GM18520 (cell line): ENCODE measurements around the gene HIPK3.
"Not testable (repeated sequence)": the region's sequence is repeated elsewhere in the genome, so short reads cannot be mapped to it uniquely, and the experiment has no call there.

Source experiments
- ATAC-seq: cut with Tn5 transposase; IDR thresholded peaks from one replicate; pipeline ENCODE4 v1.9.1; 2021; ENCODE audit not compliant: unreplicated experiment

Gene HIPK3

DNA sequence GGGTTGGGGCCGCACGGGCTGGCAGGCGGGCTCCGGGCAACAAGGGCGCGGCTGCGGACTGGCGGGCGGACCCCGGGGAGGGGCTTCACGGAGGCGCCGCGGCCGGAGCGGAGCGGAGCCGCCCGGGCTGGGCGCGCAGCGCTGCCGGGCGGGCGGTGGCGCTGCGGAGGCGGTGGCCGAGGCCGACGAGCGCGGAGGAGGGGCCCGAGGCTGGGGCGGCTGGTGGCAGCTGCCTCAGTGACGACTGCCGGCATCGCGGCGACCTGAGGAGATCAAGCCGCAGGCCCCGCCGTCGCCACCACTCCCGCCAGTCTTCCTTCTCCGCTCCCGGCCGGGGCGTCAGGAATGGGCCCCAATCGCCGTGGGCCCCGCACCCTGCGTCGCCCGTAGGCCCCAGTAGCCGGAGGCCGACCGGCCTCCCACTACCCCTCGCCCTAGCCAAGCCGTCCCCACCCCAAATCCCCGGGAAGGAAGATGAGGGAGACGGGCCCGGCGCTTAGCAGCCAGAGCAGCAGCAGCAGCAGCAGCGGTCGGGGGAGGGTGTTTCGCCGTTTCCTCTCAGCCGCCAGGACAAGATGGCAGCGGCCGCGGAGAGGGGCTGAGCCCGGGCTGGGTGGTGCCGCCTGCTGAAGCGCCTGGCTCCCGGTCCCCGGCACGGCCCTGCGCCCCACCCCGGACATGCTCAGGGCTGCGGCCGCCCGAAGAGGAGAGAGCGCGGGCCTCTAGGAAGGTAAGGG, at the start of gene HIPK3:
HIPK3 (plus strand) TSS at position 222 of the 737 bp plus-strand sequence.
- peak; percentile 82 for ATAC-seq

DNA sequence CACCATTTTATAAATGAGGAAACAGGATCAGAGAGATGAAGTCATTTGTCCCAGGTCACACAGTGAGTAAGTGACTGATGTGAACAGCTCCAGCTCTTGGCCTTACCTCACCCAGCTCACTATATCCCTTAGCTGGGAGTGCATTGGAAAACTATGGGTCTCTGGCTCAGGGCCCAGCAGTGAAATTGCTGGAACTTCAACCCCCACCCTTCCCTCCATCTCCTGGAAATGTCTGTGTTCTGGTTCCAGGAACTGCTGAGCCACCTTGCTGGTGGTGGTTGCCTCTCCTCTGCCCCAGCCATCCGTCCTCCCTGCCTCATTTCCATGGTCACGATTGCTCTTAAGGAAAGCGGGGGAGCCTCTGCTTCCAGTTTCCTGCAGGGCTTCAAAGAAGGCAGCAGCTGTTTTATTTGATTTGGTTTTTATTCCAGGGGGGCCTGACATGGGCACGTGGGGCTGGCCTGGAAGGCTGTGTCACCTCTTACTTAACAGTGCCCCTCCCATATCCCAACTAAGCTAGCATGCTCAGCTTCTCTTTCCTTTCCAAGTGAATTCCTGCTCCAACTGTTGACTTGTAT, 49.7 kb upstream of the HIPK3 start:
- ATAC-seq = no peak

DNA sequence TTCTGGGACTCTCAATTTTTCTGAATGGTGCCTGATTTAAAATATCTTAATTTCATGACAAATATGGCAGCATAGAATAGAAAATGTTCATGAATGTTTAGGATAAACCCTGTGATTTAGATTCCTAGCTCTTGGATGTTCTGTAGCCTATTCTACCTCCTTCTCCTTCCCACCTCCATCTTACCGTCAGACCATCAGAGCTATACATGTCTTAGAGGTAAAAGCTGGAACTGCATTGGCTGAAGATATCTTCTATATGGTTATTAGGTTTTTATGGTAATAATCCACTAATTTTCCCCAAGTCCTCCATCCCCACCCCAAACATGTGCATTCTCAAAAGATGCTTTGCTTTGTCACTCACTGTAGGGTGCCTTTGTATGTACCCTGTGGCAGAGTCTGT, 49.0 kb upstream of the HIPK3 start:
- no peak for ATAC-seq

DNA sequence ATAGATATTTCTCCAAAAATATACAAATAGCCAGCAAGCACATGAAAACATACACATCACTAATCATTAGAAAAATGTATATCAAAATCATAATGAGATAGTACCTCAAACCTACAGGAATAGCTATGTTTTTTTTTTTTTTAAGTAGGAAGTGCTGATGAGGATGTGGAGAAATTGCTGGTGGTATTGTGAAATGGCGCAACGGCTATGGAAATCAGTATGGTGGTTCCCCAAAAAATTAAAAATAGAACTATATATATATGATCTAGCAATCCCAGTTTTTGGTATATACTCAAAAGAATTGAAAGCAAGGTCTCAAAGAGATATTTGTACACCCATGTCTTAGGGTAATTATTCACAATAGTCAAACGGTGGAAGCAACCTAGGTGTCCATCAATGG, 46.0 kb upstream of the HIPK3 start:
- ATAC-seq = no peak

DNA sequence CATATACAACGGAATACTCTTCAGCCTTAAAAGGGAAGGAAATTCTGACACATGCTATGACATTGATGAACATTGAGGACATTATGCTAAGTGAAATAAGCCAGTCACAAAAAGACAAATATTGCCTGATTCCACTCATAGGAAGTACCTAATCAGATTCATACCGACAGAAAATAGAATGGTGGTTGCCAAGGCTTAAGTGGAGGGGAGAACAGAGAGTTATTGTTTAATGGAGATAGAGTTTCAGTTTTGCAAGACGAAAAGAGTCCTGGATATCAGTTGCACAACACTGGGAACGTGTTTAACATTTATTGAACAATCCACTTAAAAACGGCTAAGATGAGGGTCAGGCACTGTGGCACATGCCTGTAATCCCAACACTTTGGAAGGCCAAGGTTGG, 45.6 kb upstream of the HIPK3 start:
- ATAC-seq = no peak

DNA sequence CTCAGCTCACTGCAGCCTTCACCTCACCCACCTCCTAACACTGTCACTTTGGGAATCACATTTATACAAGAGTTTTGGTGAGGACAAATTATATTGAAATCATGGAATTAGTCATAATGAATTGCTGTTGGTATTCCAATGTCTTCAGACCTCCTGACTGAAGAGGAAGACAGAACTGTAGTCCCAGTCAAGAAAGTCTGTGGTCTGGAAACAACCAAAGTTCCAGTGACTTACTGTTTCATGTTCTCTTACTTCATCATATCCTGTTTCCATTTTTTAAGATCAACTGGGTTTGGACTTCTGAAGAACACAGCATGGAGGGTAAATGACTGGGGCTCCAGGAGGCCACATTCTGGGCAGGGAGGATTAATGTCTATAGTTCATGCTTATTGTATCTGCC, 43.0 kb upstream of the HIPK3 start:
- ATAC-seq = no peak

DNA sequence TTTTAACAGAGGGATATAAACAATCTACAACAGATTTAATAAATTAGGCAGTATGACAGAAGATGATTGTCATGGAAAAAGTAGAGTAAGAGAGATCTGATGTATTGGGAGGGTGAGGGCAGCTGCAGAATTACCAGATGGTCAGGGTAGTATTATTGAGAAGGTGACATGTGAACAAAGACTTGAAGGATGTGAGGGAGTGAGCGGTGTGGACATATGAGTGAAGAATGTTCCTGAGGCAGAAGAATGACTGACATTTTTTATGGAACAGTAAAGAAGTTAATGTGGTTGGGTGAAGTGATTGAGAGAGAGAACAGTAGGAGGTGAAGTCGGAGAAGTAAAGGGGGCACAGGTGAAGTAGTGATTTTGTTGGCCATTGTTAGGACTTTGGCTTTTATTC, 42.4 kb upstream of the HIPK3 start:
- ATAC-seq = no peak

DNA sequence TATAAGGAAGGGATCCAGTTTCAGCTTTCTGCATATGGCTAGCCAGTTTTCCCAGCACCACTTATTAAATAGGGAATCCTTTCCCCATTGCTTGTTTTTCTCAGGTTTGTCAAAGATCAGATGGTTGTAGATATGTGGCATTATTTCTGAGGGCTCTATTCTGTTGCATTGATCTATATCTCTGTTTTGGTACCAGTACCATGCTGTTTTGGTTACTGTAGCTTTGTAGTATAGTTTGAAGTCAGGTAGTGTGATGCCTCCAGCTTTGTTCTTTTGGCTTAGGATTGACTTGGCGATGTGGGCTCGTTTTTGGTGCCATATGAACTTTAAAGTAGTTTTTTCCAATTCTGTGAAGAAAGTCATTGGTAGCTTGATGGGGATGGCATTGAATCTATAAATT, 40.5 kb upstream of the HIPK3 start:
- ATAC-seq = not testable (repeated sequence)

DNA sequence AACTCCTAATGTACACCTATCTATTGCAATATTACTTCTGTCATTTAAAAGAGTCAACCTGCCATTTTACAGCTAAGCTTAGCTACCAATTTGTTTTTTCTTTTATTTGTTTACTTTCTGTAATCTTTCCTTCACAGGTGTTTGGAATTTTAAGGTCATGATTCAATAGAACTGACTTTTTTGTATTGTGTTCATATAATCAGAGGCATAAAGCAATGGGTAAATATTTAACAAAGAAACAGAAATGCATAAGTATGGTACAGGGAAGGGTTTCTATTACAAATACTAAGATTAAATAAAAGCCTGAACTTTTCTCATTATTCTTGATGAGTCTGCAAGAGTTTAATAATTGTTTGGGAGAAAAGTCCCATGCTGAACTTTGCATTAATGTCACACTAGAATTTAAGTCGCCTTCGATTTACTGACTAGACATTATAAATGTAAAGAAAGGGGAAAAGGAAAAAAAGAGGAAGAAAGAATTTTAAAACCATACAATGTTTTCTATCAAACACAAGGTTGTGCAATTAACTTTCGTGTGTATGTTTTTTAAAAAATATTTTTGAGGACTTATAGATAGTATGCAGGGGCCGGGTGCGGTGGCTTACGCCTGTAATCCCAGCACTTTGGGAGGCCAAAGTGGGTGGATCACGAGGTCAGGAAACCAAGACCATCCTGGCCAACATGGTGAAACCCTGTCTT, 35.0 kb upstream of the HIPK3 start:
- ATAC-seq = no peak

DNA sequence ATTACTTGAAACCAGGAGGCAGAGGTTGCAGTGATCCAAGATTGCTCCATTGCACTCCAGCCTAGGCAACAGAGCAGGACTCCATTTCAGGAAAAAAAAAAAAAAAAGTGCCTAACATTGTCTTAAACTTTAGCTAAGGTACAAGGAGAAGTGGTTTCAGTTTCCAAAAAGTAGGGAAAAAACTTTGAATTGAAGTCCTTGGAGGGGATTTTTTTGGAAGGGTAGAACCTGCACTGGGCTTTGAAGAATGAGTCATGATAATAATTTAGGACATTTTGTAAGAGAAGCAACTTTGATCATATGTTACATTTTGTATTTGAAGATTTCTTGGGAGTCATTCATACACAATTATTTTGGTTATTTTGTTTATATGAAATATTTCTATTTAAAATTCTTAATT, 31.8 kb upstream of the HIPK3 start:
- no peak for ATAC-seq

DNA sequence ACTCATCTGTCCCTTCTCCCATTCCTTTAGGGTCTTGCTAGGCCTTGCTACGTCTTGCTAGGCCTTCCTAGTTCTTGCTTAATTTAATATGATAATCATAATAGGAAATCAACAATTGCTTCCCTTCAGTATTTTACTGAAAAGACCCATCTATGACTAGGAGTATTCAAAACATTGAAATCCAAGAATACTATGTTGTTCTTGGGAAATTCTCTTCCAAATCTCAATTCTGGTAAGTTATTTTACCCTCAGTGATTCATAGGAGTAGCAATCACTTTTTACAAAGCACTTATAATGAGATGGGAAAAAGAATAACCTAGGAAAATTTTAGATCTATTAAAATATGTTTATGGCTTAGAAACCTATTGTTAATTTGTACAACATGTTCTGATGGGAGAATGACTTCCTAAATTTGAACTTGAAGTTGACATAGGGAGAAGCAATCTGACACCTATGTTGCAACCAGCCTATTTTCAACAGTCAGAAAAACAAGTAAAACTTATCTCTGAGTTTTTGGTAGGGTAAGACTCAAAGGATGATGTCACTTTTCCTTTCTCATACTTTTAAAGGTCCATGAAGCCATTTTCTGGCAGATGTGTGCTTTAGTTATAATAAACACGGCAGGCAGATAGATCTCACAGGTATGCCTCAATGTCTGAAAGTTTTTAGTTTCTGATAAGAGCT, 29.5 kb upstream of the HIPK3 start:
- ATAC-seq = no peak

DNA sequence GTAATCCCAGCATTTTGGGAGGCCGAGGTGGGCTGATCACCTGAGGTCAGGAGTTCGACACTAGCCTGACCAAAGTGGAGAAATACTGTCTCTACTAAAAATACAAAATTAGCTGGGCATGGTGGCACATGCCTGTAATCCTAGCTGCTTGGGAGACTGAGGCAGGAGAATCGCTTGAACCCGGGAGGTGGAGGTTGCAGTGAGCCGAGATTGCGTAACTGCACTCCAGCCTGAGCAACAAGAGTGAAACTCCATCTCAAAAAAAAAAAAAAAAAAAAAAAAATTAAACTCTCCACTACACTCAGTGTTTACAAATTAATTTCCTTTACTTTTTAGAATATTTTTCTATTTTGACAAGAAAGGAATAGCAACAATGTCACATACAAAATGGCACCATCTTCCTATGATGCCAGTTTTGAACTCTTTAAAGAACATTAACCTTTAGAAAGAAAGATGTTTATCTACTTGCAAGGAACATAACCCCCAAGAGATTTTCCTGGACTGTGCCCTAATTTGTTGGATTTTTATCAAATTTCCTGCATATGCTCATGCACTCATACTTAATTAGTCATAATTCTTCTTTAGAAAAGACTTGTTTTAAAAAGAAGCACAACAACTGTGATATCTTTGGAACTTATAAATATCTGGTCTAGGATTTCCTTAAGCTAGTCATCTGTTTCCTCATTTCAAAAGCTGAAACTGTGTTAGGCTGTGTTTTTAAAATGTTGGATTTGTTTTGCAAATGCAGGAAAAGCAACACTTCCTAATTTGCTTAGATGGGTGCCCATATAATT, 22.6 kb upstream of the HIPK3 start:
- no peak for ATAC-seq

DNA sequence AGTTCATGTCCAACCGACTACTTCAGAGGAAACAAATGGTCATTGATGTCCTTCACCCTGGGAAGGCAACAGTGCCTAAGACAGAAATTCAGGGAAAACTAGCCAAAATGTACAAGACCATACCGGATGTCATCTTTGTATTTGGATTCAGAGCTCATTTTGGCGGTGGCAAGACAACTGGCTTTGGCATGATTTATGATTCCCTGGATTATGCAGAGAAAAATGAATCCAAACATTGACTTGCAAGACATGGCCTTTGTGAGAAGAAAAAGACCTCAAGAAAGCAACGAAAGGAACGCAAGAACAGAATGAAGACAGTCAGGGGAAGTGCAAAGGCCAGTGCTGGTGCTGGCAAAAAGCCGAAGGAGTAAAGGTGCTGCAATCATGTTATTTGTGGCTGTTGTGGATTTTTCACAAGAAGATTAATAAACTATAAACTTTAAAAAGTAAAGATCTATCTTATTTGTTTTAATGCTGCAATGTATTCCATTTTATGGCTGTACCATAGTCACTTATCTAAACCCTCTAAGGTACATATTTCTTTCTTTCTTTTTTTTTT, 20.1 kb upstream of the HIPK3 start:
- no peak for ATAC-seq

DNA sequence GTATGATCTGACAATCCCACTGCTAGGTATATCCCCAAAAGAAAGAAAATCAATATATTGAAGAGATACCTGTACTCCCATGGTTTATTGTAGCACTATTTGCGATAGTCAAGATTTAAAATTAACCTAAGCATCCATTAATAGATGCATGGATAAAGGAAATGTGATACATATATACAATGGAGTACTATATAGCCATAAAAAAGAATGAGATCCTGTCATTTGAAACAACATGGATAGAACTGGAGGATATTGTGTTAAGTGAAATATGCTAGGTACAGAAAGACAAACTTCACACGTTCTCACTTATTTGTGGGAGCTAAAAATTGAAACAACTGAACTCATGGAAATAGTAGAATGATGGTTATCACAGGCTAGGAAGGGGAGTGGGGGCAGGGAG, 14.6 kb upstream of the HIPK3 start:
- ATAC-seq = no peak

DNA sequence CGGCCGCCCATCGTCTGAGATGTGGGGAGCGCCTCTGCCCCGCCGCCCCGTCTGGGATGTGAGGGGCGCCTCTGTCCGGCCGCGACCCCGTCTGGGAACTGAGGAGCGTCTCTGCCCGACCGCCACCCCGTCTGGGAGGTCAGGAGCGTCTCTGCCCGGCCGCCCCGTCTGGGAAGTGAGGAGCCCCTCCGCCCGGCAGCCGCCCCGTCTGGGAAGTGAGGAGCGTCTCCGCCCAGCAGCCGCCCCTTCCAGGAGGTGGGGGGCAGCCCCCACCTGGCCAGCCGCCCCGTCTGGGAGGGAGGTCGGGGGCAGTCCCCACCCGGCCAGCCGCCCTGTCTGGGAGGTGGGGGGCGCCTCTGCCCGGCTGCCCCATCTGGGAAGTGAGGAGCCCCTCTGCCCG, 13.5 kb upstream of the HIPK3 start:
- not testable (repeated sequence) for ATAC-seq

DNA sequence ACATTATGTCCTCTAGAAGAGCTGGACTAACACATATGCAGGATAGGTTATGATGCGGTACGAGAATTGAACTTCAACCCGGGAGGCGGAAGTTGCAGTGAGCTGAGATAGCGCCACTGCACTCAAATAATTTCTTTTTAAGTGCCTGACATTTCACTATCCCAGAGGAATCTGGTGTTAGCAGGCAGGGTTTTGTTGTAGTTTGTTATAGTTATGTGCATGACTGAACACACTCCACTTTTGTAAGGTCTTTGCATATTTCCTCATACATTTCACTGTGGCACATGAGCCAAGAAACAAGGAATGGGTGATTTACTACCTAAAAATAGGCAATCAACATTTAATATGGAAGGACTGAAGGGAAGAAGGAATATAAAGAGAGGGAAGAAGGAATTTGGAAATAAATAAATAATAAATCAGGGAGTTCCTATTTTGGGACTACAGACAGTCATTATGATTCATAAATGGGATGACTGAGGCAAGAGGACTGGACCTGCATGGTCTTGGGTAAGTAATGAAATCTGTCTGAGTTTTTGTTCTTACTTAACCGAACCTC, 8.7 kb upstream of the HIPK3 start:
- no peak for ATAC-seq

DNA sequence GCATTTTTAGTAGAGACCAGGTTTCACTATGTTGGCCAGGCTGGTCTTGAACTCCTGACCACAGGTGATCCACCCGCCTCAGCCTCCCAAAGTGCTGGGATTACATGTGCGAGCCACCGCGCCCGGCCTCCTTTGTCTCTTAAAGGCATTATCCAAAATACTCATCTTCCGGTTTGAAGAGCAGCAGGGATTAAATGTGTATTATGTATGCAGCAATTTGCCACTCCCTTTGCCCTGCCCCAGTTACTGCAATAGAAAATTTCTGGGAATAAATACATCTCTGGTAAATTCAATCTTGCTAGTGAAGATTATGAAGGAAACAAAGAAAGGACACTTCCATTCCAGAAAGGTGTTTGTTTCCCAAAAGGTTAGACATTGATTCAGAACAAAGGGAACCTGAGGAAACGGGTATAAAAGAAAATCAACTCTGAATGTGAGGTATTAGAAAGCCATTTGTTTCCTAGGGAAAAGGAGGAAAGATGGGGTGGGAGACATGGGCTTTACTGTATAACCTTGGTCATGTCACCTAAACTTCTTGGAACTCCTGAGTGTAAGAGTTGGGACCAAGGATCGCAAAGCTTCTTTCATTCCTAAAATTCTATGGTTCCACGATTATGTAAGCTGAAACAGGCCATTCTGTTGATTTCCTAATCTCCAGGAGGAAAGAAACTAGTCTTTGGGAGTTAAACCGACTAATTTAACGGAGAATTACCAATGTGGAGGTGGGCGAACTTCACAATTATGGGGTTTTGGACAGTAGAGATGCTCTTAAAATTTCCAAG, 959 bp upstream of the HIPK3 start:
- ATAC-seq = no peak

DNA sequence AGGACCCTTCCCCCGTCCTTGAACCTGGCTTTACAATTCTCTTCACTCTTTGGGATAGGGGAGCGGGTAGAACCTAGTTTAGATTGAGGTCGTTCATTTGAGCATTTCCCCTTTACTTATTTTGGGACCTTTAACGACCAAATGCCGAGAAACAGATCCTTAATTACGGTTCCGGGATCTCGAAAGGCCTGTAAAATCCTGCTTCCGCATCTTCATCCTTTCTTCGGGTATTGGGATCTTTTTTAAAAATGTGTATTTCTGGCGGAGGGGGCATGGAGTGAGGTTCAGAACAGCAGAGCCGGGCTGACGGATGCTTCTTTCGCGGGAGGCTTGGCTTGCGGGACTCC, 395 bp upstream of the HIPK3 start:
- ATAC-seq = no peak

DNA sequence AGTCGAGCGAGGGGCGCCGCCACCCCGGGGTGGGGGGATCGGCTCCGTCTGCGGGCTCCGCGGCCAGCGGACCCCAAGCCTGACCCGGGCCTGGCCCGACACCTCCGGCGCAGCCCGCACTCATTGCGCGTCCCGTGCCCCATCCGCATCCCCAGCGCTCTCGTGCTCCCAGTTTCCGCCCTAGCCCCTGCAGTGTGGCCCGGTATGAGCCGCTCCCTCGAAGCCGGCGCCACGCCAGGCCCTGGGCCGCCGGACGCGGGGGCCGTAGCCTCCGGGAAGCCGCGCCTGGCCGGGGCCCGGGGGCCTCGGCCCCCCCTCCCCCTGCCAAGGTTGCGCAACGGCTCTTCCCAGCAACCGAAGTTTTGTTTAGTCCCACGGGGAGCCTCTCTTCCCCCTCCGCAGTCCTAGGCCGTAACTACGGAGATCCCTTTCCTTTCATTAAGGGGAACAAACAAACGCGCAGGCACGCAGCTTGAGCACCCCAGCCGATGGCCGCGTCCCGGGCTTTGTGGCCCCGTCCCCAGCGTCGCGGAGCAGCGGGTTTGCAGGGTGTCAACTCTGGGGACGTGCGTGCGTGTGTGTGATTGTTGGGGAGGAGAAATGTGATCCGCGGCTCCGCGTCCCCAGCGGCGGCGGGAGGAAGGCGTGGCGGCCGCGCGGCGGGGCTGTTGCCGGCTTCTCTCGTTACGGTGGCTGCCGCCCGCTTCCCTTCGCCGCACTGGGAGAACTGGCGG, 883 bp downstream of the HIPK3 start:
- peak; percentile 17 for ATAC-seq
